K562 (cell line): Measurements from ENCODE around the gene ASAH2B. TPM values are rescaled to one million over a fixed set of nuclear protein-coding genes. Genes with fewer than 3 reads are reported as not detected.

Experiments
- ATAC-seq: fragments of 200-7000 bp; cut with Tn5 transposase; 3 replicates; pipeline ENCODE4 v1.9.1; 2020; ENCODE audit warnings: moderate library complexity
- BruUV-seq: library from RNA; stranded (reverse); fragments of 400-500 nt; replicated peaks from 2 replicates; lab custom pipeline; 2021; lab: Mats Ljungman, UMichigan
- CTCF ChIA-PET: fragments of 300-600 bp; formaldehyde crosslinking; extraction: SDS; loops from one replicate; lab custom pipeline; 2021; ENCODE audit warnings: low intra/inter-chr PET ratio; lab: Yijun Ruan, JAX
- POLR2A ChIA-PET: fragments of 300-600, 350-650 bp; sonication (Branson Sonifier 250); formaldehyde crosslinking; extraction: SDS; loops from one replicate; lab custom pipeline; 2021; ENCODE audit warnings: antibody characterized with exemption, inconsistent platforms; lab: Yijun Ruan, JAX
- DNase-seq, 4 experiments: peaks; one replicate each; pipeline versions ENCODE4 v3.0.0 to v3.0.0-alpha.2; 2011 to 2018; ENCODE audit warnings: low spot score in 3 of 4, mixed read lengths in 3 of 4; ENCODE audit errors: extremely low read depth in 1 of 4
- FAIRE-seq: peaks from 2 replicates; lab custom pipeline; 2011; peaks lifted over from hg19 to GRCh38; lab: Jason Lieb, UNC
- H2AFZ ChIP-seq: 2 replicates; pipeline ENCODE4 v1.6.0; 2011; ENCODE audit warnings: low read depth, low read length, control low read depth, inconsistent platforms
- H3K27ac ChIP-seq: fragments of 200-600 bp; 3 replicates; pipeline ENCODE4 v1.8.0; 2011; ENCODE audit warnings: low read depth, mild to moderate bottlenecking, control low read depth, inconsistent platforms, low read length, moderate library complexity, mixed read lengths; ENCODE audit errors: extremely low read depth
- H3K27me3 ChIP-seq, 2 experiments: fragments of 300-600 bp in 1 of 2; 2 replicates in 1 of 2; 3 replicates in 1 of 2; pipeline versions ENCODE4 v1.6.0 to v1.8.0; 2011; ENCODE audit warnings: inconsistent platforms in 2 of 2, low read length in 2 of 2, mild to moderate bottlenecking in 1 of 2, mixed read lengths in 1 of 2, moderate library complexity in 1 of 2; ENCODE audit not compliant: control insufficient read depth in 2 of 2, insufficient read depth in 2 of 2
- H3K36me3 ChIP-seq: fragments of 300-600 bp; 3 replicates; pipeline ENCODE4 v1.8.0; 2011; ENCODE audit warnings: mild to moderate bottlenecking, low read length, inconsistent platforms; ENCODE audit not compliant: control insufficient read depth, insufficient read depth
- H3K4me1 ChIP-seq, 2 experiments: fragments of 200-600 bp in 1 of 2; replicated peaks in 1 of 2; 2 replicates in 1 of 2; 3 replicates in 1 of 2; pipeline versions ENCODE4 v1.5.1 to v1.8.0; 2011; ENCODE audit warnings: inconsistent platforms in 2 of 2, low read length in 2 of 2, mild to moderate bottlenecking in 1 of 2, mixed read lengths in 1 of 2, moderate library complexity in 1 of 2; ENCODE audit not compliant: control insufficient read depth in 2 of 2, insufficient read depth in 2 of 2
- H3K4me2 ChIP-seq: 2 replicates; pipeline ENCODE4 v1.6.1; 2011; ENCODE audit warnings: low read length, control low read depth, inconsistent platforms, mixed read lengths; ENCODE audit not compliant: insufficient read depth
- H3K4me3 ChIP-seq: fragments of 200-600 bp; sonication (generic), shearing (Covaris generic); 2 replicates; pipeline ENCODE4 v1.5.1; 2016; ENCODE audit warnings: control low read depth, inconsistent platforms
- H3K79me2 ChIP-seq: fragments of 200-600 bp; 3 replicates; pipeline ENCODE4 v1.8.0; 2011; ENCODE audit warnings: low read length, inconsistent platforms; ENCODE audit not compliant: control insufficient read depth, insufficient read depth
- H3K9ac ChIP-seq, 2 experiments: 2 replicates each; pipeline versions ENCODE4 v1.6.0 to v1.6.1; 2011; ENCODE audit warnings: low read depth in 2 of 2, low read length in 2 of 2, control low read depth in 1 of 2, inconsistent platforms in 1 of 2, mild to moderate bottlenecking in 1 of 2, mixed read lengths in 1 of 2; ENCODE audit not compliant: insufficient read depth in 1 of 2
- H3K9me1 ChIP-seq: one replicate; pipeline ENCODE4 v1.6.0; 2011; ENCODE audit warnings: inconsistent platforms, mild to moderate bottlenecking, low read length, moderate library complexity; ENCODE audit not compliant: control insufficient read depth, insufficient read depth
- H3K9me3 ChIP-seq: replicated peaks from 2 replicates; pipeline ENCODE4 v1.5.1; 2011; ENCODE audit warnings: low read depth, low read length, inconsistent platforms; ENCODE audit not compliant: control insufficient read depth, insufficient read depth
- H4K20me1 ChIP-seq: replicated peaks from 2 replicates; pipeline ENCODE4 v1.6.1; 2011; ENCODE audit warnings: low read length, inconsistent platforms, mixed read lengths; ENCODE audit not compliant: control insufficient read depth, insufficient read depth
- ARHGAP35 ChIP-seq: fragments of 450-650 bp; IDR thresholded peaks from 2 replicates; pipeline ENCODE4 v1.6.1; 2018; ENCODE audit not compliant: partially characterized antibody
- ATF1 ChIP-seq, 2 experiments: fragments of 450-650 bp in 1 of 2; IDR thresholded peaks; 2 replicates each; pipeline ENCODE4 v1.6.1; 2016; ENCODE audit warnings: missing compliant biosample characterization in 1 of 2, missing genetic modification characterization in 1 of 2
- E2F5 ChIP-seq: sonication (generic); formaldehyde crosslinking; IDR thresholded peaks from 2 replicates; pipeline ENCODE4 v1.8.0; 2022; ENCODE audit warnings: mild to moderate bottlenecking, missing genetic modification reagents
- EGR1 ChIP-seq: fragments of 450-650 bp; conservative IDR thresholded peaks from 2 replicates; pipeline ENCODE4 v1.6.1; 2017; ENCODE audit warnings: mild to moderate bottlenecking
- MYBL2 ChIP-seq, 2 experiments: fragments of 450-650 bp in 1 of 2; sonication (generic) in 1 of 2; formaldehyde crosslinking in 1 of 2; IDR thresholded peaks; 2 replicates each; pipeline versions ENCODE4 v1.6.1 to v1.8.1; 2017 to 2022; ENCODE audit warnings: borderline replicate concordance in 1 of 2, inconsistent platforms in 1 of 2, low read depth in 1 of 2, mild to moderate bottlenecking in 1 of 2, missing genetic modification reagents in 1 of 2, moderate library complexity in 1 of 2
- SAFB ChIP-seq: fragments of 200-400 bp; formaldehyde crosslinking; IDR thresholded peaks from 2 replicates; pipeline ENCODE4 v1.6.1; 2017; ENCODE audit warnings: low read depth, low read length, borderline replicate concordance
- SPI1 ChIP-seq: IDR thresholded peaks from 2 replicates; pipeline ENCODE4 v1.6.1; 2011; ENCODE audit warnings: low read depth, low read length, control low read depth, borderline replicate concordance
- TCF3 ChIP-seq: sonication (generic); formaldehyde crosslinking; IDR thresholded peaks from 2 replicates; pipeline ENCODE4 v1.4.0; 2020; ENCODE audit warnings: mild to moderate bottlenecking, missing genetic modification reagents
- ZBTB17 ChIP-seq: fragments of 450-650 bp; formaldehyde crosslinking; IDR thresholded peaks from 2 replicates; pipeline ENCODE4 v1.4.0; 2020; ENCODE audit warnings: mild to moderate bottlenecking
- ZNF395 ChIP-seq: fragments of 200-800 bp; sonication (Bioruptor generic); IDR thresholded peaks from 2 replicates; pipeline ENCODE4 v1.6.1; 2017; ENCODE audit warnings: missing genetic modification characterization, missing compliant biosample characterization
- ZNF583 ChIP-seq: fragments of 250-450 bp; sonication (Bioruptor Pico); IDR thresholded peaks from 2 replicates; pipeline ENCODE4 v1.4.0; 2020
- ZNF584 ChIP-seq: fragments of 200-800 bp; sonication (Bioruptor generic); IDR thresholded peaks from 2 replicates; pipeline ENCODE4 v1.6.1; 2016; ENCODE audit warnings: low read depth, mild to moderate bottlenecking, missing genetic modification characterization, missing compliant biosample characterization
- ZSCAN29 ChIP-seq: fragments of 450-650 bp; IDR thresholded peaks from 2 replicates; pipeline ENCODE4 v1.6.1; 2017
- in situ Hi-C: fragments of 300-500 bp; cut with MboI; formaldehyde crosslinking; loops from 4 replicates; pipeline ENCODE4 v1.15.0; 2018; ENCODE audit warnings: inconsistent platforms, mixed read lengths
- intact Hi-C: fragments of 100-400 bp; cut with micrococcal nuclease; formaldehyde crosslinking; loops from 2 replicates; pipeline ENCODE4 v1.14.2; 2022
- polyA plus RNA-seq, 8 experiments: library from polyadenylated mRNA; depleted of rRNA in 4 of 8; stranded (reverse) in 5 of 8; unstranded in 3 of 8; fragments of >200 nt; fragmentation: Nextera tagmentation in 2 of 8; fragmentation: Illumina TruSeq in 1 of 8; extraction: Ambion mirVana in 2 of 8; extraction: Trizol in 1 of 8; gene quantifications; 2 replicates each; pipeline versions ENCODE4 v1.2.1 to v1.2.3, GENCODE V29; 2011 to 2014; ENCODE audit warnings: inconsistent platforms in 1 of 8, missing spikeins in 1 of 8
- total RNA-seq, 7 experiments: library from RNA; depleted of rRNA in 6 of 7; stranded (reverse); fragments of >200 nt in 6 of 7; fragmentation: Illumina TruSeq in 2 of 7; extraction: Trizol in 2 of 7; gene quantifications; 2 replicates each; pipeline versions ENCODE4 v1.2.1 to v1.2.3, GENCODE V29; 2011 to 2021; ENCODE audit warnings: low replicate concordance in 1 of 7
- TF ChIP-seq, protein P1 (sequence below): fragments of 150-350 bp; conservative IDR thresholded peaks from 2 replicates; pipeline ENCODE4 v1.6.1; 2014; ENCODE audit warnings: low read length

Gene ASAH2B
- total and polyA plus RNA-seq, 9 of the 15 experiments (the other 6 are each of a cell fraction or from before 2014, with no cell fraction given): 5.0 to 18.3 (median 14.4) TPM

- TF ChIP-seq ZNF583 (CRISPR knock-in tag) (no peak), ATF1 (CRISPR knock-in tag; IDR thresholded peaks at IDR 0.05) (no peak), ATF1 (tag; IDR thresholded peaks at IDR 0.05) (no peak), TCF3 (no peak), ARHGAP35 (no peak)
- TF ChIP-seq, protein P1, sequence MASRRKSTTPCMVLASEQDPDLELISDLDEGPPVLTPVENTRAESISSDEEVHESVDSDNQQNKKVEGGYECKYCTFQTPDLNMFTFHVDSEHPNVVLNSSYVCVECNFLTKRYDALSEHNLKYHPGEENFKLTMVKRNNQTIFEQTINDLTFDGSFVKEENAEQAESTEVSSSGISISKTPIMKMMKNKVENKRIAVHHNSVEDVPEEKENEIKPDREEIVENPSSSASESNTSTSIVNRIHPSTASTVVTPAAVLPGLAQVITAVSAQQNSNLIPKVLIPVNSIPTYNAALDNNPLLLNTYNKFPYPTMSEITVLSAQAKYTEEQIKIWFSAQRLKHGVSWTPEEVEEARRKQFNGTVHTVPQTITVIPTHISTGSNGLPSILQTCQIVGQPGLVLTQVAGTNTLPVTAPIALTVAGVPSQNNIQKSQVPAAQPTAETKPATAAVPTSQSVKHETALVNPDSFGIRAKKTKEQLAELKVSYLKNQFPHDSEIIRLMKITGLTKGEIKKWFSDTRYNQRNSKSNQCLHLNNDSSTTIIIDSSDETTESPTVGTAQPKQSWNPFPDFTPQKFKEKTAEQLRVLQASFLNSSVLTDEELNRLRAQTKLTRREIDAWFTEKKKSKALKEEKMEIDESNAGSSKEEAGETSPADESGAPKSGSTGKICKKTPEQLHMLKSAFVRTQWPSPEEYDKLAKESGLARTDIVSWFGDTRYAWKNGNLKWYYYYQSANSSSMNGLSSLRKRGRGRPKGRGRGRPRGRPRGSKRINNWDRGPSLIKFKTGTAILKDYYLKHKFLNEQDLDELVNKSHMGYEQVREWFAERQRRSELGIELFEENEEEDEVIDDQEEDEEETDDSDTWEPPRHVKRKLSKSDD: no peak
Measured at GRCh38 chr10:50788951-50789945, 49.5 kb downstream of the ASAH2B start (continued).

DNA sequence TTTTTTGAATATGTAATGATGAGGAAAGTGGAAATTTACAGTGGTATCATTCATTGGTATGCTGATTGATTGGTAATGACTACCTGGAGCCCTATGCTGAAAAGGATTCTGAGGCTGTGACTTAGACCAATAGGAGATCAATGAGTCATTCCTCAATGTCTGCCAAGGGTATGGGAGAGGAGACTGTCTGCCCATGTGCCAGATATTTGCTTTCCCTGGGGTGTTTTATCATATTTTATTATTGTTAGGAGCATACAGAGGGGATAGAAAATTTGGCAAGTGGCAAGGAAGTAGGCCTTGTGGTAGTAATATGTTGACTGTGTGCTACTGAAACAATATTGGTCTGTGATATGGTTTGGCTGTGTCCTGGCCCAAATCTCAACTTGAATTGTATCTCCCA, 54.8 kb downstream of the ASAH2B start:
- Histone ChIP-seq H3K27ac (no peak overlapping the region), H3K9me1 (no peaks in the 10 kb centered on the region), H3K27me3 (no peaks in the 10 kb centered on the region), H3K9me3 (no peaks in the 10 kb centered on the region), H3K9ac (no peak overlapping the region), H3K79me2 (no peaks in the 10 kb centered on the region), H2AFZ (no peak overlapping the region), H3K36me3 (no peaks in the 10 kb centered on the region), H3K4me1 (no peaks in the 10 kb centered on the region), H4K20me1 (no peaks in the 10 kb centered on the region), H3K4me3 (no peak overlapping the region), H3K4me2 (no peak overlapping the region)
- in situ Hi-C loops: no loop called here
- FAIRE-seq (no peak), ATAC-seq (no peak), DNase-seq (no peak)
- BruUV-seq: no TSS peak
- POLR2A ChIA-PET: no interaction called here
- CTCF ChIA-PET: no interaction called here
- intact Hi-C loops: loop anchor here (10.0 kb wide), 1 partner anchor 1420 kb away; no protein-coding TSS in a partner anchor
- TF ChIP-seq ZBTB17 (CRISPR knock-in tag): no peak
- no peak for TF ChIP-seq E2F5
- TF ChIP-seq SPI1: no peak
- no peak for TF ChIP-seq SAFB
- no peak for TF ChIP-seq ZSCAN29
- no peak for TF ChIP-seq MYBL2 (IDR thresholded peaks at IDR 0.05; ENCODE audit: low read depth)
- TF ChIP-seq MYBL2 (CRISPR knock-in tag; IDR thresholded peaks at IDR 0.05; ENCODE audit: borderline replicate concordance): no peak
- no peak for TF ChIP-seq ZNF584
- TF ChIP-seq EGR1: no peak
- TF ChIP-seq ZNF395: no peak
